Endothelial cell of umbilical vein (primary cell): ENCODE results near the gene MAPRE2. TPM values are rescaled to one million over a fixed set of nuclear protein-coding genes. Genes with fewer than 3 reads are reported as not detected.

ENCODE experiments used
- BruUV-seq: library from RNA; stranded (reverse); fragments of 400-500 nt; replicated peaks from 2 replicates; lab custom pipeline; 2021; lab: Mats Ljungman, UMichigan
- CTCF ChIA-PET: fragments of 300-600, 350-600 bp; sonication (Branson Sonifier 250); formaldehyde crosslinking; loops from one replicate; lab custom pipeline; 2021; ENCODE audit warnings: antibody characterized with exemption, inconsistent platforms; lab: Charles Lee
- POLR2A ChIA-PET: fragments of 300-600, 350-600 bp; sonication (Branson Sonifier 250); formaldehyde crosslinking; loops from one replicate; lab custom pipeline; 2021; ENCODE audit warnings: antibody characterized with exemption, inconsistent platforms; lab: Charles Lee
- DNase-seq: peaks from one replicate; pipeline ENCODE4 v3.0.0-alpha.2; 2011; ENCODE audit warnings: low read depth, low spot score
- FAIRE-seq: peaks from 2 replicates; lab custom pipeline; 2011; peaks lifted over from hg19 to GRCh38; lab: Jason Lieb, UNC
- H2AFZ ChIP-seq: 2 replicates; pipeline ENCODE4 v1.6.0; 2012; ENCODE audit warnings: low read depth, low read length, control low read depth, inconsistent platforms
- H3K27ac ChIP-seq: 2 replicates; pipeline ENCODE4 v1.5.1; 2011; ENCODE audit warnings: low read depth, mild to moderate bottlenecking, control low read depth, low read length, moderate library complexity; ENCODE audit not compliant: insufficient read depth
- H3K27me3 ChIP-seq, 2 experiments: 2 replicates each; pipeline versions ENCODE4 v1.6.0 to v1.6.1; 2011; ENCODE audit warnings: low read length in 2 of 2, mixed read lengths in 1 of 2; ENCODE audit not compliant: control insufficient read depth in 2 of 2, insufficient read depth in 2 of 2
- H3K36me3 ChIP-seq, 2 experiments: 2 replicates in 1 of 2; 3 replicates in 1 of 2; pipeline ENCODE4 v1.5.1; 2011; ENCODE audit warnings: low read length in 2 of 2, mild to moderate bottlenecking in 1 of 2, moderate library complexity in 1 of 2; ENCODE audit not compliant: control insufficient read depth in 2 of 2, insufficient read depth in 2 of 2; ENCODE audit errors: extremely low read depth in 1 of 2
- H3K4me1 ChIP-seq: 3 replicates; pipeline ENCODE4 v1.5.1; 2011; ENCODE audit warnings: mild to moderate bottlenecking, low read length; ENCODE audit not compliant: control insufficient read depth, insufficient read depth; ENCODE audit errors: extremely low read depth
- H3K4me2 ChIP-seq: 2 replicates; pipeline ENCODE4 v1.6.1; 2011; ENCODE audit warnings: low read length, control low read depth, mixed read lengths; ENCODE audit not compliant: insufficient read depth
- H3K4me3 ChIP-seq, 3 experiments: fragments of 200-600 bp in 1 of 3; sonication (generic), shearing (Covaris generic) in 1 of 3; replicated peaks in 1 of 3; 2 replicates each; pipeline ENCODE4 v1.5.1; 2011 to 2016; ENCODE audit warnings: control low read depth in 3 of 3, low read length in 3 of 3, mild to moderate bottlenecking in 2 of 3, inconsistent platforms in 1 of 3, low read depth in 1 of 3, moderate library complexity in 1 of 3; ENCODE audit not compliant: insufficient read depth in 1 of 3
- H3K79me2 ChIP-seq: 2 replicates; pipeline ENCODE4 v1.6.0; 2012; ENCODE audit warnings: low read length, inconsistent platforms; ENCODE audit not compliant: control insufficient read depth, insufficient read depth
- H3K9ac ChIP-seq: replicated peaks from 2 replicates; pipeline ENCODE3; 2011; ENCODE audit warnings: low read length, control low read depth; ENCODE audit not compliant: insufficient read depth; ENCODE audit errors: extremely low read depth
- H3K9me1 ChIP-seq: replicated peaks from 3 replicates; pipeline ENCODE4 v1.6.0; 2011; ENCODE audit warnings: mild to moderate bottlenecking, low read length; ENCODE audit not compliant: control insufficient read depth, insufficient read depth; ENCODE audit errors: extremely low read depth
- H3K9me3 ChIP-seq: replicated peaks from 2 replicates; pipeline ENCODE4 v1.5.1; 2012; ENCODE audit warnings: low read length, inconsistent platforms; ENCODE audit not compliant: control insufficient read depth, insufficient read depth
- H4K20me1 ChIP-seq: replicated peaks from 2 replicates; pipeline ENCODE3; 2011; ENCODE audit warnings: mild to moderate bottlenecking, low read length; ENCODE audit not compliant: control insufficient read depth, insufficient read depth; ENCODE audit errors: extremely low read depth
- EZH2 ChIP-seq: IDR thresholded peaks from 2 replicates; pipeline ENCODE4 v1.6.1; 2012; ENCODE audit warnings: borderline replicate concordance, low read depth, mild to moderate bottlenecking, moderate library complexity, low read length, inconsistent platforms; ENCODE audit not compliant: severe bottlenecking
- FOS ChIP-seq: IDR thresholded peaks from 2 replicates; pipeline ENCODE4 v1.6.1; 2011; ENCODE audit warnings: mild to moderate bottlenecking, low read length, moderate library complexity, borderline replicate concordance; ENCODE audit not compliant: insufficient read depth
- GATA2 ChIP-seq: IDR thresholded peaks from 2 replicates; pipeline ENCODE4 v1.7.0; 2011; ENCODE audit warnings: low read depth, mild to moderate bottlenecking, moderate library complexity, mixed read lengths, low read length; ENCODE audit not compliant: insufficient read length, insufficient read depth
- JUN ChIP-seq: IDR thresholded peaks from 2 replicates; pipeline ENCODE4 v1.6.1; 2011; ENCODE audit warnings: borderline replicate concordance, low read depth; ENCODE audit not compliant: insufficient read length, insufficient read depth
- POLR2AphosphoS5 ChIP-seq: IDR thresholded peaks from 2 replicates; pipeline ENCODE4 v1.6.1; 2012; ENCODE audit warnings: low read depth, mild to moderate bottlenecking, control low read depth, low read length, moderate library complexity; ENCODE audit not compliant: insufficient read depth
- dilution Hi-C: fragments of 300-500 bp; cut with MboI; formaldehyde crosslinking; loops from one replicate; pipeline ENCODE4 v1.15.0; 2019; ENCODE audit warnings: low sequenced_read_pairs; ENCODE audit not compliant: extremely low pct_ligation_motif_present
- intact Hi-C: fragments of 100-400 bp; cut with micrococcal nuclease; formaldehyde crosslinking; loops from one replicate; pipeline ENCODE4 v1.10.0; 2022
- polyA plus RNA-seq, 4 experiments: library from polyadenylated mRNA; depleted of rRNA in 3 of 4; stranded (reverse) in 3 of 4; unstranded in 1 of 4; fragments of >200 nt; gene quantifications; 2 replicates each; pipeline versions ENCODE4 v1.2.1 to v1.2.3, GENCODE V29; 2011 to 2012; ENCODE audit warnings: missing spikeins in 1 of 4
- total RNA-seq: library from RNA; stranded (reverse); gene quantifications from 2 replicates; pipeline ENCODE4 v1.2.3, GENCODE V29; 2021
- TF ChIP-seq, protein P1 (sequence below): IDR thresholded peaks from 2 replicates; pipeline ENCODE4 v1.6.1; 2011; ENCODE audit not compliant: insufficient read depth, insufficient read length
- TF ChIP-seq, protein P2 (sequence below), 2 donors: IDR thresholded peaks; 1 replicate in 1 of 2; 2 replicates in 1 of 2; pipeline ENCODE4 v1.5.1; 2011; ENCODE audit warnings: low read length in 2 of 2, mild to moderate bottlenecking in 2 of 2, moderate library complexity in 2 of 2, control low read depth in 1 of 2, inconsistent platforms in 1 of 2, low read depth in 1 of 2; ENCODE audit not compliant: insufficient read depth in 1 of 2; ENCODE audit errors: extremely low read depth in 1 of 2

MAPRE2 gene
- total and polyA plus RNA-seq, 2 donors (not counting 3 experiments of a cell fraction or from before 2014, with no cell fraction given): 117 to 148 TPM

DNA sequence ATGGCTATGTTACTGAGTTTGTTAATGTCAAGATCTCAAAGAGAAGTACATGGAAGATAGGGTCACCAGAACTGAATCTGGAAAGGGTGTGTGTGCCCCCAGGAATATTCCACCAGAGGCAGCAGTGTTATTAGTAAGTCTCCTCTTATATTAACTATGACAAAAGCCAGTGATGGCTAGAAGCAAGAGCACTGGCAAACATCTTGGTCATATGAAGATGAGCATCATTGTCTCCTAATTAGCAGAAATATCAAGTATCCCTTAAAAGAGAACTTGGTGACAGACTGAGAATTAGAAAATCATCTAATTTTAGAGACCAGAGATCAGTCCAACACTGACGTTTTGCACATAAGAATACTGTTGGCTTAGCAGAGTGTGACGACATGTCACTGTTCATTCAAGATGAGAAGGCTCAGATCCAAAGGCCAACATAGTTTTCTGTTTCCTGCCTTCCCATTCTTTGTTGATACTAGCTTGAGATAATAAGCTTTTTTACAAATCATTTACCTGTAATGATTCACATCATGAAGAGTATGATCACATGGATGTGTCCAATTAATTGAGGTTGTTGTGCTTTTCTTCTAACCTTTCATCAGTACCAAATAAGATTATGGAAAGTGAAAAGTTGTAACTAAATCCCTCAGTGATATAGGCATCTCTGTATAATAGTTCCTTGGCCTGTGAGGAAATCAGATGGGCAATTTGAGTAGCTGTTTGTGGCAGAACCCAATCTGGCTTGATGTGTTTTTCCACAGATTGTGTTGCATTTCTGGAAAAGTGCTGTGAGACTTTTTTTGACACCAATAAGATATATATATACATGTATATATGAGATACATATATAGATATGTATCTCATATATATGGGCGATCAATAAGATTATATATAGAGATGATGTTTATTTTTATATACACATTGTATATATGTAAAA is 44.5 kb downstream of the MAPRE2 start:
- H3K79me2 ChIP-seq: peaks cover 37% of the 10 kb centered on the region
- H3K36me3 ChIP-seq: no peaks in the 10 kb centered on the region
- ChIA-PET POLR2A (no interaction called here), CTCF (interaction anchor here (1.1 to 2.1 kb wide), 4 partner anchors 9 to 76 kb away, joined by 3 to 5 read pairs (median 4); no protein-coding TSS in a partner anchor)
- peaks cover 19% of the 10 kb centered on the region for H3K4me1 ChIP-seq
- no peak overlapping the region for H3K27ac ChIP-seq
- no peak overlapping the region for H3K9ac ChIP-seq
- no peaks in the 10 kb centered on the region for H3K27me3 ChIP-seq
- H3K9me3 ChIP-seq: no peaks in the 10 kb centered on the region
- no TSS peak for BruUV-seq
- H3K4me3 ChIP-seq: no peak overlapping the region
- intact Hi-C loops (no loop called here), dilution Hi-C loops (no loop called here)
- no peaks in the 10 kb centered on the region for H3K9me1 ChIP-seq
- FAIRE-seq (no peak), DNase-seq (no peak)
- no peak overlapping the region for H2AFZ ChIP-seq
- H4K20me1 ChIP-seq: no peaks in the 10 kb centered on the region
- TF ChIP-seq POLR2AphosphoS5 (no peak), JUN (no peak)
- TF ChIP-seq, protein P1, sequence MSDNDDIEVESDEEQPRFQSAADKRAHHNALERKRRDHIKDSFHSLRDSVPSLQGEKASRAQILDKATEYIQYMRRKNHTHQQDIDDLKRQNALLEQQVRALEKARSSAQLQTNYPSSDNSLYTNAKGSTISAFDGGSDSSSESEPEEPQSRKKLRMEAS: no peak
- no peak overlapping the region for H3K4me2 ChIP-seq

DNA sequence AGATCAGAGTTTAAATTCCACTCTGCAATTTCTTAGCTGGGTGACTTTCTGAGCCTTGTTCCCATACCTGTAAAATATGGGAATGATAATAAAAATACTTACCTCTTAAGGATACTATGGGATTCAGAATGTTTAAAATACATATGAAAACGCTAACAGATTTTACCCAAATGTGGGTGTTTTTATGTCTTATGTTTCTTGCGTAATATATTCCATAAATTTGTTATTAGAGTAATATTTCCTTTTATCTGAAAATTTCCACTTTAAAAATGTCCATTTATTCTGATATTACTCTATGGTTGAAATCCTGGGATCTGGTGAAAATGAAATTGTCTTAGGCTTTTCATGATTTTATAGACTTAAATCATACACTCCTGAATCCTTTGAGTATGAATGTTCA is 45.5 kb downstream of the MAPRE2 start:
- TF ChIP-seq GATA2 (no peak), EZH2 (no peak), FOS (no peak), POLR2AphosphoS5 (no peak), JUN (no peak)
- TF ChIP-seq, protein P2, sequence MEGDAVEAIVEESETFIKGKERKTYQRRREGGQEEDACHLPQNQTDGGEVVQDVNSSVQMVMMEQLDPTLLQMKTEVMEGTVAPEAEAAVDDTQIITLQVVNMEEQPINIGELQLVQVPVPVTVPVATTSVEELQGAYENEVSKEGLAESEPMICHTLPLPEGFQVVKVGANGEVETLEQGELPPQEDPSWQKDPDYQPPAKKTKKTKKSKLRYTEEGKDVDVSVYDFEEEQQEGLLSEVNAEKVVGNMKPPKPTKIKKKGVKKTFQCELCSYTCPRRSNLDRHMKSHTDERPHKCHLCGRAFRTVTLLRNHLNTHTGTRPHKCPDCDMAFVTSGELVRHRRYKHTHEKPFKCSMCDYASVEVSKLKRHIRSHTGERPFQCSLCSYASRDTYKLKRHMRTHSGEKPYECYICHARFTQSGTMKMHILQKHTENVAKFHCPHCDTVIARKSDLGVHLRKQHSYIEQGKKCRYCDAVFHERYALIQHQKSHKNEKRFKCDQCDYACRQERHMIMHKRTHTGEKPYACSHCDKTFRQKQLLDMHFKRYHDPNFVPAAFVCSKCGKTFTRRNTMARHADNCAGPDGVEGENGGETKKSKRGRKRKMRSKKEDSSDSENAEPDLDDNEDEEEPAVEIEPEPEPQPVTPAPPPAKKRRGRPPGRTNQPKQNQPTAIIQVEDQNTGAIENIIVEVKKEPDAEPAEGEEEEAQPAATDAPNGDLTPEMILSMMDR (IDR thresholded peaks at IDR 0.05; ENCODE audit: extremely low read depth in 1 of 2, insufficient read depth in 1 of 2, low read depth in 1 of 2, low read length in 2 of 2): no peak
- TF ChIP-seq, protein P1: no peak
- POLR2A ChIA-PET: no interaction called here
- no peak for FAIRE-seq

More for the DNA sequence above, 45.5 kb downstream of the MAPRE2 start:
- Histone ChIP-seq H3K79me2 (peaks cover 28% of the 10 kb centered on the region), H3K9me1 (no peaks in the 10 kb centered on the region), H3K4me3 (no peak overlapping the region), H3K36me3 (no peaks in the 10 kb centered on the region), H2AFZ (no peak overlapping the region), H4K20me1 (no peaks in the 10 kb centered on the region), H3K9ac (no peak overlapping the region), H3K9me3 (no peaks in the 10 kb centered on the region), H3K27ac (no peak overlapping the region), H3K27me3 (no peaks in the 10 kb centered on the region), H3K4me1 (peaks cover 19% of the 10 kb centered on the region), H3K4me2 (no peak overlapping the region)
- intact Hi-C loops (loop anchor here (1.0 kb wide), 1 partner anchor 7 kb away; no protein-coding TSS in a partner anchor), dilution Hi-C loops (no loop called here)
- no peak for DNase-seq
- CTCF ChIA-PET: interaction anchor here (0.6 to 0.8 kb wide), 3 partner anchors 9 to 12 kb away, joined by 3 to 4 read pairs (median 3); no protein-coding TSS in a partner anchor
- no TSS peak for BruUV-seq
